HUES48 (cell line): Measurements from ENCODE around the gene HRH2.
A peak's percentile ranks its signal among the peaks of the same experiment; 100 is the strongest.
"Not testable (repeated sequence)": the region's sequence is repeated elsewhere in the genome, so short reads cannot be mapped to it uniquely, and the experiment has no call there.

Source experiments
- H3K27ac ChIP-seq: one replicate; pipeline ENCODE4 v1.7.0; 2013; ENCODE audit warnings: low read depth, low read length, inconsistent platforms
- H3K27me3 ChIP-seq: 2 replicates; pipeline ENCODE4 v1.6.1; 2013; ENCODE audit warnings: mild to moderate bottlenecking, low read length; ENCODE audit not compliant: control insufficient read depth, insufficient read depth
- H3K36me3 ChIP-seq: 2 replicates; pipeline ENCODE4 v1.6.1; 2013; ENCODE audit warnings: low read length; ENCODE audit not compliant: control insufficient read depth, insufficient read depth
- H3K4me1 ChIP-seq: 2 replicates; pipeline ENCODE4 v1.6.1; 2013; ENCODE audit warnings: mild to moderate bottlenecking, low read length; ENCODE audit not compliant: control insufficient read depth, insufficient read depth
- H3K4me3 ChIP-seq: 2 replicates; pipeline ENCODE4 v1.5.1; 2013; ENCODE audit warnings: mild to moderate bottlenecking, low read depth, low read length
- H3K9ac ChIP-seq: 2 replicates; pipeline ENCODE4 v1.6.1; 2013; ENCODE audit warnings: mild to moderate bottlenecking, low read depth, low read length, moderate library complexity
- H3K9me3 ChIP-seq: 2 replicates; pipeline ENCODE4 v1.6.1; 2013; ENCODE audit warnings: low read length; ENCODE audit not compliant: control insufficient read depth, insufficient read depth

The HRH2 gene, protein sequence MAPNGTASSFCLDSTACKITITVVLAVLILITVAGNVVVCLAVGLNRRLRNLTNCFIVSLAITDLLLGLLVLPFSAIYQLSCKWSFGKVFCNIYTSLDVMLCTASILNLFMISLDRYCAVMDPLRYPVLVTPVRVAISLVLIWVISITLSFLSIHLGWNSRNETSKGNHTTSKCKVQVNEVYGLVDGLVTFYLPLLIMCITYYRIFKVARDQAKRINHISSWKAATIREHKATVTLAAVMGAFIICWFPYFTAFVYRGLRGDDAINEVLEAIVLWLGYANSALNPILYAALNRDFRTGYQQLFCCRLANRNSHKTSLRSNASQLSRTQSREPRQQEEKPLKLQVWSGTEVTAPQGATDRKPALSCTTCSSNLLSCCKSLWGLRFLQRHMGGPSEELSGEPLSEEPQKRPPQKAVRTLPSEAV

GRCh38 chr5:175657593-175658271 is at the start of gene HRH2:
HRH2 (plus strand) TSS chr5:175658071; CDS start chr5:175683234, 25,163 bp downstream.
- Histone ChIP-seq H3K4me1 (0 out of 2 replicates have a peak, but pooled peaks cover 4% of the 10 kb centered on the region), H3K9ac (peak within 1 kb of the TSS; percentile 8; the same call in 1 of the 2 replicates), H3K27ac (no peak within 1 kb of the TSS), H3K36me3 (no peaks in the 10 kb centered on the region), H3K4me3 (peak within 1 kb of the TSS; percentile 79), H3K27me3 (peaks cover 11% of the 10 kb centered on the region), H3K9me3 (no peaks in the 10 kb centered on the region)

GRCh38 chr5:175609526-175609925 is 48.3 kb upstream of the HRH2 start:
- Histone ChIP-seq H3K36me3 (no peaks in the 10 kb centered on the region), H3K9me3 (peaks cover 13% of the 10 kb centered on the region), H3K4me1 (peaks cover 7% of the 10 kb centered on the region), H3K27me3 (no peaks in the 10 kb centered on the region), H3K9ac (no peak overlapping the region), H3K4me3 (no peak overlapping the region), H3K27ac (no peak overlapping the region)

DNA sequence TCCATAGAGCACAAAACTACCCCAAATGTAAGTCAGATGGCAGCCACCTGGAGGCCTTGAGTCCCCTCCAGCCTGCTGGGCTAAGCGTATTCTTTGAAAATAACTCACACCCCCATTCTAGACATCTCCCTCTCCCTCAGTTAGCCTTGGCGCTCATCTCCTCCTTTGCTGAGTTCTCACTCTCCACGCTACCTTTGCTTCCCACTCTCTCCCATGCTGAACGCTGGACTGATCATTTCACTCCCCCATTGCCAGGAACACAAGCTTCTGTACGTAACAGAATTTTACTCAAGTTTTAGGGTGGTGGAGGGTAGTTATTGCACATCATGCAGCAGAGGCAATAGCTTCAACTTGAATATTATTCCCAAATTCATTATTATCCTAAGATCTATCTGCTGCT is 47.5 kb upstream of the HRH2 start:
- H3K9me3 ChIP-seq: peaks cover 11% of the 10 kb centered on the region
- no peak overlapping the region for H3K27ac ChIP-seq
- H3K4me3 ChIP-seq: no peak overlapping the region
- no peaks in the 10 kb centered on the region for H3K36me3 ChIP-seq
- no peak overlapping the region for H3K9ac ChIP-seq
- H3K27me3 ChIP-seq: no peaks in the 10 kb centered on the region
- H3K4me1 ChIP-seq: no peaks in the 10 kb centered on the region

DNA sequence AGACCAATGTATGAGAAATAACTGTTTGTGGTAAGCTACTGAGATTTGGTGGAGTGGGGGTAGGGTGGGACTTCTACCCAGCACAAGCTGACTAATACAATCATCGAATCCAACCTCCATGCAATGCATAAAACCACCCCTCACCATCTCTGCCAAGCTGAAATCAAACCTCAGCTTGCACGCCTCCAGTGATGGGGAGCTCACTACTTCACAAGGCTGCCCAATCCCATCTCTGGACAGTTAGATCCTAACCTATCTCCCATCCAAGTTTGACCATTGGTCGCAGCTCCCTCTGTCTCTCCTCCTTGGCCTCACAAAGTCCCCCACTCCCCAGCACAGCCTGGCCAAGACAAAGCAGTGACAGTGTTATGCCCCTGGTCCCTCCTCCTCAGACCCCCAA is 47.0 kb upstream of the HRH2 start:
- H3K27me3 ChIP-seq: no peaks in the 10 kb centered on the region
- H3K36me3 ChIP-seq: no peaks in the 10 kb centered on the region
- H3K4me1 ChIP-seq: no peaks in the 10 kb centered on the region
- H3K9ac ChIP-seq: no peak overlapping the region
- no peak overlapping the region for H3K4me3 ChIP-seq
- H3K9me3 ChIP-seq: peaks cover 6% of the 10 kb centered on the region
- no peak overlapping the region for H3K27ac ChIP-seq

DNA sequence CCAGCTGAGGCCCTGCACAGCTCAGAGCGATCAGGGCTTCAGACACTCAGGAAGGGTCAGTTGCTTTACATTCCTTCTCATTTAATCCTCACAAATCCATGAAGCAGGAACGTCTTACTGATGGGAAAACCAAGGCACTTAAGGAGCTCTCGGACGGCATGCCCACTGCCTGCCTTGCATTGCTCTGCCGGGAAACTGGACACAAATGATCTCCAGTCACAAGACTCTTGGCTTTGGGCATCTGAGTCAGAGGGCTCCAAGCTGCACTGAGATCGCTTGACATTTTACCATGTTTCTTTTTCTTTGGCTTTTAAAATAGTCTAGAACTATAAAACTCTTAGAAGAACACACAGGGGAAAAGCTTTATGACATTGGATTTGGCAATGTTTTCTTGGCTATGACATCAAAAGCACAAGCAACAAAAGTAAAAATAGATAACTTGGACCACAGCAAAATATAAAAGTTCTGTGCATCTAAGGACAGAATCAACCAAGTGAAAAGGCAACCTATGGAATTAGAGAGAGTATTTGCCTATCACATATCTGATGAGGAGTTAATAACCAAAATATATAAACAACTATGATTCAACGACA is 43.6 kb upstream of the HRH2 start:
- Histone ChIP-seq H3K9me3 (no peaks in the 10 kb centered on the region), H3K36me3 (no peaks in the 10 kb centered on the region), H3K9ac (no peak overlapping the region), H3K4me3 (no peak overlapping the region), H3K27me3 (no peaks in the 10 kb centered on the region), H3K27ac (no peak overlapping the region), H3K4me1 (no peaks in the 10 kb centered on the region)

GRCh38 chr5:175614861-175615260 is 43.0 kb upstream of the HRH2 start:
- H3K27me3 ChIP-seq: no peaks in the 10 kb centered on the region

GRCh38 chr5:175616083-175616482 is 41.8 kb upstream of the HRH2 start:
- Histone ChIP-seq H3K4me1 (no peaks in the 10 kb centered on the region), H3K9ac (no peak overlapping the region), H3K36me3 (no peaks in the 10 kb centered on the region), H3K27me3 (no peaks in the 10 kb centered on the region), H3K27ac (no peak overlapping the region), H3K9me3 (peaks cover 3% of the 10 kb centered on the region; the same call in 1 of the 2 replicates), H3K4me3 (no peak overlapping the region)

More at GRCh38 chr5:175614861-175615260, 43.0 kb upstream of the HRH2 start:
- Histone ChIP-seq H3K4me1 (no peaks in the 10 kb centered on the region), H3K9me3 (no peaks in the 10 kb centered on the region), H3K36me3 (no peaks in the 10 kb centered on the region), H3K9ac (no peak overlapping the region), H3K27ac (no peak overlapping the region), H3K4me3 (no peak overlapping the region)

DNA sequence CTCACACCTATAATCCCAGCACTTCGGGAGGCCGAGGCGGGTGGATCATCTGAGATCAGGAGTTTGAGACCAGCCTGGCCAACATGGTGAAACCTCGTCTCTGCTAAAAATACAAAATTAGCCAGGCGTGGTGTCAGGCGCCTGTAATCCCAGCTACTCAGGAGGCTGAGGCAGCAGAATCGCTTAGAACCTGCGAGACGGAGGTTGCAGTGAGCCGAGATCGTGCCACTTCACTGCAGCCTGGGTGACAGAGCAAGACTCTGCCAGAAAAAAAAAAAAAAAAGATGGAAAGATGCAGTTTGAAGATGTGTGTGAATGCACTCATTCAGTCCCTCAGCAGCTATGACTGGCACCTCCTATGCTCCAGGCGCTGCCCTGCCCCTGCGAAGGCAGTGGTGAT is 41.3 kb upstream of the HRH2 start:
- H3K36me3 ChIP-seq, H3K9me3 ChIP-seq, H3K4me1 ChIP-seq, H3K27ac ChIP-seq, H3K9ac ChIP-seq, H3K27me3 ChIP-seq, H3K4me3 ChIP-seq: not testable (repeated sequence)

- Histone ChIP-seq H3K36me3 (no peaks in the 10 kb centered on the region), H3K9ac (no peak overlapping the region), H3K4me3 (no peak overlapping the region), H3K9me3 (peaks cover 17% of the 10 kb centered on the region), H3K4me1 (no peaks in the 10 kb centered on the region), H3K27ac (no peak overlapping the region), H3K27me3 (no peaks in the 10 kb centered on the region)
Measured at GRCh38 chr5:175617447-175617846, 40.4 kb upstream of the HRH2 start.

- Histone ChIP-seq H3K27me3 (no peaks in the 10 kb centered on the region), H3K36me3 (no peaks in the 10 kb centered on the region), H3K9me3 (peaks cover 20% of the 10 kb centered on the region), H3K27ac (no peak overlapping the region), H3K4me3 (no peak overlapping the region), H3K4me1 (no peaks in the 10 kb centered on the region; the same call in 1 of the 2 replicates), H3K9ac (no peak overlapping the region)
Measured at GRCh38 chr5:175620527-175620926, 37.3 kb upstream of the HRH2 start.

GRCh38 chr5:175621971-175622370 is 35.9 kb upstream of the HRH2 start:
- Histone ChIP-seq H3K36me3 (no peaks in the 10 kb centered on the region), H3K4me3 (no peak overlapping the region), H3K9ac (no peak overlapping the region), H3K9me3 (peaks cover 20% of the 10 kb centered on the region), H3K4me1 (no peaks in the 10 kb centered on the region; the same call in 1 of the 2 replicates), H3K27me3 (no peaks in the 10 kb centered on the region), H3K27ac (no peak overlapping the region)
